ENCODE results near the gene DCLK1. TPM values are rescaled to one million over a fixed set of nuclear protein-coding genes. Genes with fewer than 3 reads are reported as not detected.

DCLK1 gene
- total RNA-seq, 1 donor from 2014 or later = 9.1 TPM

- Mint-ChIP-seq H3K9me3 (ENCODE audit: unreplicated experiment) (no peaks in the 10 kb centered on the region), H3K27me3 (ENCODE audit: unreplicated experiment) (peaks cover 5% of the 10 kb centered on the region), H3K4me1 (ENCODE audit: unreplicated experiment) (peaks cover 3% of the 10 kb centered on the region), H3K36me3 (ENCODE audit: unreplicated experiment) (no peaks in the 10 kb centered on the region), H3K4me3 (ENCODE audit: unreplicated experiment) (no peak overlapping the region), H3K27ac (ENCODE audit: unreplicated experiment) (no peak overlapping the region)
- TF ChIP-seq CTCF (IDR thresholded peaks at IDR 0.05) = no peak
- no peak for DNase-seq (ENCODE audit: extremely low spot score, unreplicated experiment)
Measured at GRCh38 chr13:36001561-36001960, 129.6 kb downstream of the DCLK1 start.

- peaks cover 5% of the 10 kb centered on the region for H3K27me3 Mint-ChIP-seq (ENCODE audit: unreplicated experiment)
Measured at GRCh38 chr13:36000028-36000427, 131.2 kb downstream of the DCLK1 start.

GRCh38 chr13:35996360-35996759 is 134.8 kb downstream of the DCLK1 start:
- Mint-ChIP-seq H3K9me3 (ENCODE audit: unreplicated experiment) (no peaks in the 10 kb centered on the region), H3K27me3 (ENCODE audit: unreplicated experiment) (peaks cover 20% of the 10 kb centered on the region), H3K36me3 (ENCODE audit: unreplicated experiment) (no peaks in the 10 kb centered on the region), H3K4me3 (ENCODE audit: unreplicated experiment) (no peak overlapping the region), H3K27ac (ENCODE audit: unreplicated experiment) (no peak overlapping the region), H3K4me1 (ENCODE audit: unreplicated experiment) (peaks cover 23% of the 10 kb centered on the region)
- TF ChIP-seq CTCF (IDR thresholded peaks at IDR 0.05) = no peak
- no peak for DNase-seq (ENCODE audit: extremely low spot score, unreplicated experiment)

More at GRCh38 chr13:36000028-36000427, 131.2 kb downstream of the DCLK1 start:
- no peak for DNase-seq (ENCODE audit: extremely low spot score, unreplicated experiment)
- H3K36me3 Mint-ChIP-seq (ENCODE audit: unreplicated experiment) = no peaks in the 10 kb centered on the region
- no peak for TF ChIP-seq CTCF (IDR thresholded peaks at IDR 0.05)
- H3K4me3 Mint-ChIP-seq (ENCODE audit: unreplicated experiment) = no peak overlapping the region
- no peak overlapping the region for H3K27ac Mint-ChIP-seq (ENCODE audit: unreplicated experiment)
- H3K4me1 Mint-ChIP-seq (ENCODE audit: unreplicated experiment) = peaks cover 9% of the 10 kb centered on the region
- no peaks in the 10 kb centered on the region for H3K9me3 Mint-ChIP-seq (ENCODE audit: unreplicated experiment)

GRCh38 chr13:35995136-35995535 is 136.0 kb downstream of the DCLK1 start:
- H3K27me3 Mint-ChIP-seq (ENCODE audit: unreplicated experiment) = peaks cover 31% of the 10 kb centered on the region
- no peaks in the 10 kb centered on the region for H3K9me3 Mint-ChIP-seq (ENCODE audit: unreplicated experiment)
- no peak for TF ChIP-seq CTCF (IDR thresholded peaks at IDR 0.05)
- no peak overlapping the region for H3K4me3 Mint-ChIP-seq (ENCODE audit: unreplicated experiment)
- peaks cover 23% of the 10 kb centered on the region for H3K4me1 Mint-ChIP-seq (ENCODE audit: unreplicated experiment)
- no peaks in the 10 kb centered on the region for H3K36me3 Mint-ChIP-seq (ENCODE audit: unreplicated experiment)
- peak overlapping the region; percentile 70 for H3K27ac Mint-ChIP-seq (ENCODE audit: unreplicated experiment)
- no peak for DNase-seq (ENCODE audit: extremely low spot score, unreplicated experiment)

- Mint-ChIP-seq H3K9me3 (ENCODE audit: unreplicated experiment) (no peaks in the 10 kb centered on the region), H3K36me3 (ENCODE audit: unreplicated experiment) (no peaks in the 10 kb centered on the region), H3K27ac (ENCODE audit: unreplicated experiment) (peak overlapping the region; percentile 70), H3K4me3 (ENCODE audit: unreplicated experiment) (no peak overlapping the region), H3K27me3 (ENCODE audit: unreplicated experiment) (peaks cover 31% of the 10 kb centered on the region), H3K4me1 (ENCODE audit: unreplicated experiment) (peaks cover 23% of the 10 kb centered on the region)
- no peak for TF ChIP-seq CTCF (IDR thresholded peaks at IDR 0.05)
- DNase-seq (ENCODE audit: extremely low spot score, unreplicated experiment) = no peak
Measured at GRCh38 chr13:35994131-35994966, 136.8 kb downstream of the DCLK1 start.
